MM.1S (cell line): ENCODE results near the gene ESPN.

Source experiments
- DNase-seq: peaks from one replicate; pipeline ENCODE4 v3.0.0-alpha.2; 2015
- H2AFZ ChIP-seq: fragments of 300-600 bp; sonication (generic); 2 replicates; pipeline ENCODE4 v1.6.0; 2016; ENCODE audit warnings: antibody characterized with exemption, low read length
- H3F3A ChIP-seq: fragments of 300-600 bp; sonication (generic); 2 replicates; pipeline ENCODE4 v1.6.1; 2016; ENCODE audit warnings: mild to moderate bottlenecking, antibody characterized with exemption, low read length, moderate library complexity, mixed read lengths; ENCODE audit not compliant: insufficient read depth
- H3K27ac ChIP-seq: fragments of 300-600 bp; sonication (generic); 2 replicates; pipeline ENCODE4 v1.5.1; 2016; ENCODE audit warnings: mild to moderate bottlenecking, low read length
- H3K27me3 ChIP-seq: fragments of 300-600 bp; sonication (generic); replicated peaks from 2 replicates; pipeline ENCODE4 v1.6.0; 2016; ENCODE audit warnings: low read length; ENCODE audit not compliant: insufficient read depth
- H3K36me3 ChIP-seq: fragments of 300-600 bp; sonication (generic); replicated peaks from 2 replicates; pipeline ENCODE4 v1.6.1; 2016; ENCODE audit warnings: mild to moderate bottlenecking, low read length, mixed read lengths; ENCODE audit not compliant: insufficient read depth
- H3K4me1 ChIP-seq: fragments of 300-600 bp; sonication (generic); 2 replicates; pipeline ENCODE4 v1.6.1; 2016; ENCODE audit warnings: low read length, mixed read lengths
- H3K4me2 ChIP-seq: fragments of 300-600 bp; sonication (generic); 2 replicates; pipeline ENCODE4 v1.6.0; 2016; ENCODE audit warnings: low read depth, low read length
- H3K4me3 ChIP-seq: fragments of 300-600 bp; sonication (generic); 2 replicates; pipeline ENCODE4 v1.5.1; 2016; ENCODE audit warnings: low read length, mixed read lengths
- H3K79me2 ChIP-seq: fragments of 300-600 bp; sonication (generic); 2 replicates; pipeline ENCODE4 v1.6.1; 2016; ENCODE audit warnings: mixed run types, low read length, mixed read lengths
- H3K9ac ChIP-seq: fragments of 300-600 bp; sonication (generic); 2 replicates; pipeline ENCODE4 v1.6.1; 2016; ENCODE audit warnings: low read length, mixed read lengths
- H3K9me2 ChIP-seq: fragments of 300-600 bp; sonication (generic); replicated peaks from 2 replicates; pipeline ENCODE4 v1.6.1; 2016; ENCODE audit warnings: mild to moderate bottlenecking, low read length, mixed read lengths; ENCODE audit not compliant: insufficient read depth
- H3K9me3 ChIP-seq: fragments of 300-600 bp; sonication (generic); replicated peaks from 2 replicates; pipeline ENCODE4 v1.6.1; 2016; ENCODE audit warnings: mild to moderate bottlenecking, low read length, mixed read lengths; ENCODE audit not compliant: insufficient read depth
- H4K20me1 ChIP-seq: fragments of 300-600 bp; sonication (generic); 2 replicates; pipeline ENCODE4 v1.6.1; 2016; ENCODE audit warnings: mild to moderate bottlenecking, low read length, moderate library complexity, mixed read lengths; ENCODE audit not compliant: insufficient read depth
- CTCF ChIP-seq: fragments of 300-600 bp; sonication (generic); IDR thresholded peaks from 2 replicates; pipeline ENCODE4 v1.5.1; 2016; ENCODE audit warnings: antibody characterized with exemption, low read length, mixed read lengths
- EZH2 ChIP-seq: fragments of 300-600 bp; sonication (generic); optimal IDR thresholded peaks from 2 replicates; pipeline ENCODE3; 2017; ENCODE audit warnings: low read depth, mild to moderate bottlenecking, antibody characterized with exemption, low read length, mixed read lengths
- EZH2phosphoT487 ChIP-seq: fragments of 300-600 bp; sonication (generic); IDR thresholded peaks from 2 replicates; pipeline ENCODE4 v1.6.1; 2018; ENCODE audit warnings: antibody characterized with exemption, low read length

Gene ESPN

GRCh38 chr1:6498576-6499111 lies 74.1 kb downstream of the ESPN start:
- no peak for TF ChIP-seq EZH2
- TF ChIP-seq CTCF: no peak
- TF ChIP-seq EZH2phosphoT487: no peak
- no peak overlapping the region for H3K9ac ChIP-seq

GRCh38 chr1:6499296-6499695 lies 74.7 kb downstream of the ESPN start:
- H3K79me2 ChIP-seq: no peaks in the 10 kb centered on the region
- H3K4me1 ChIP-seq: no peaks in the 10 kb centered on the region
- H3K36me3 ChIP-seq: no peaks in the 10 kb centered on the region
- no peak overlapping the region for H2AFZ ChIP-seq
- H4K20me1 ChIP-seq: no peaks in the 10 kb centered on the region
- no peak overlapping the region for H3K4me2 ChIP-seq
- H3K27me3 ChIP-seq: peaks cover 91% of the 10 kb centered on the region
- H3F3A ChIP-seq: no peaks in the 10 kb centered on the region
- TF ChIP-seq EZH2: no peak
- no peak for TF ChIP-seq EZH2phosphoT487
- no peak for TF ChIP-seq CTCF
- no peak for DNase-seq
- no peak overlapping the region for H3K4me3 ChIP-seq
- H3K9ac ChIP-seq: no peak overlapping the region
- no peaks in the 10 kb centered on the region for H3K9me3 ChIP-seq
- H3K9me2 ChIP-seq: no peaks in the 10 kb centered on the region
- no peak overlapping the region for H3K27ac ChIP-seq

More at GRCh38 chr1:6498576-6499111, 74.1 kb downstream of the ESPN start:
- H3K9me3 ChIP-seq: no peaks in the 10 kb centered on the region
- no peaks in the 10 kb centered on the region for H3K79me2 ChIP-seq
- no peak overlapping the region for H3K4me2 ChIP-seq
- no peaks in the 10 kb centered on the region for H3K9me2 ChIP-seq
- H3F3A ChIP-seq: no peaks in the 10 kb centered on the region
- H4K20me1 ChIP-seq: no peaks in the 10 kb centered on the region
- peaks cover 85% of the 10 kb centered on the region for H3K27me3 ChIP-seq
- no peaks in the 10 kb centered on the region for H3K36me3 ChIP-seq
- H3K27ac ChIP-seq: no peak overlapping the region
- H3K4me1 ChIP-seq: no peaks in the 10 kb centered on the region
- no peak for DNase-seq
- no peak overlapping the region for H3K4me3 ChIP-seq
- H2AFZ ChIP-seq: no peak overlapping the region

GRCh38 chr1:6500544-6501278 lies 76.1 kb downstream of the ESPN start:
- no peaks in the 10 kb centered on the region for H3F3A ChIP-seq
- no peaks in the 10 kb centered on the region for H3K79me2 ChIP-seq
- no peak overlapping the region for H2AFZ ChIP-seq
- no peak overlapping the region for H3K27ac ChIP-seq
- no peaks in the 10 kb centered on the region for H3K9me2 ChIP-seq
- H3K27me3 ChIP-seq: peaks cover 91% of the 10 kb centered on the region
- H3K9ac ChIP-seq: no peak overlapping the region
- no peaks in the 10 kb centered on the region for H3K4me1 ChIP-seq
- no peak overlapping the region for H3K4me2 ChIP-seq
- H4K20me1 ChIP-seq: no peaks in the 10 kb centered on the region
- no peaks in the 10 kb centered on the region for H3K36me3 ChIP-seq
- no peak for DNase-seq
- TF ChIP-seq EZH2phosphoT487 (no peak), CTCF (no peak), EZH2 (no peak)
- H3K9me3 ChIP-seq: no peaks in the 10 kb centered on the region
- H3K4me3 ChIP-seq: no peak overlapping the region
